ENCODE data around the gene CHERP.
"Not testable (repeated sequence)": the region's sequence is repeated elsewhere in the genome, so short reads cannot be mapped to it uniquely, and the experiment has no call there.

The CHERP gene

GRCh38 chr19:16518061-16518460 lies 24.2 kb downstream of the CHERP start:
- DNase-seq = no peak

DNA sequence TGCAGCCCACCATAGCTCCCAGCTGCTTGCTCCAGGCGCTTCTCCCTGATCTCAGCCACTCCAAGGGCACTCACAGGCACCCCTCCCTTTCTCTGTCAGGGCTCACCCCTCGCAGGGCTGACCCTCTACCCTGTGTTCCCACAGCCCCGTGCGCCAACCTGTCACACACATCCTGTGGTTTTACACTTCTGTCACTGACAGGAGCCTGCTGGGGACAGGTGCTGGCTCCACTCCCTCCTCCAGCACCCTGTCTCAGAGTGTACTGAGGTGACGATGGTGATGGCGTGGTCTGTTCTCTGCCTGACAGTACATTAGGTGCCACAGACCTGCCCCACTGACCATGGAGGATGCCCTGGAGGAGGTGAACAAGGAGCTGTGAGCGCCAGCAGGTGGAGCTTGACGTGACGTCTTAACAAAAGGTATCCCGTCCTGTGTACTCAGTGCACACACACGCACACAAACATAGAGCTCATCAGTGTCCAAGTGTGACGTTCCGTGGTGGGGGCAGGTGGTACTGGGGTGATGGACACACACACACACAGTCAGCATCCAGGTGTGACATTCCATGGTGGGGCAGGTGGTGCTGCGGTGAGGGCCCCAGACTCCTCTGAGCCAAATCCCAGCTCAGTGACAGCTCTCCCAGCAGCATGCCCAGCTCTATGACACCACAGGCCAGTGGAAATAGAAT lies 25.2 kb downstream of the CHERP start:
- no peak for DNase-seq

GRCh38 chr19:16516381-16516780 lies 25.9 kb downstream of the CHERP start:
- no peak for DNase-seq

- no peak for DNase-seq
Measured at GRCh38 chr19:16514383-16515019, 27.7 kb downstream of the CHERP start.

DNA sequence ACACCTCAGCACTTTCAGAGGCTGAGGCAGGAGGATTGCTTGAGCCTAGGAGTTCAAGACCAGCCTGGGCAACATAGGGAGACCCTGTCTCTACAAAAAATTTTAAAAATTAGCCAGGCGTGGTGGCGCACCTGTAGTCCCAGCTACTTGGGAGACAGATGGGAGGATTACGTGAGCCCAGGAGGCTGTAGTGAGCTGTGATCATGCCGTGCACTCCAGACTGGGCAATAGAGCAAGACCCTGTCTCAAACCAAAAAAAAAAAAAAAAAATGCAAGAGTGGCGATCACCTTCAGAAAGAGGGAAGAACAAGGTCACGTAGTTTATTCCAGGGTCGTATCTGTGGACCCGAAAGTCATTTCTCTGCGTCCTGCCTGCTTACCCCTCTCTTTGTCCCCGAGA lies 29.6 kb downstream of the CHERP start:
- not testable (repeated sequence) for DNase-seq

- no peak for DNase-seq
Measured at GRCh38 chr19:16509141-16510061, 32.8 kb downstream of the CHERP start.

DNA sequence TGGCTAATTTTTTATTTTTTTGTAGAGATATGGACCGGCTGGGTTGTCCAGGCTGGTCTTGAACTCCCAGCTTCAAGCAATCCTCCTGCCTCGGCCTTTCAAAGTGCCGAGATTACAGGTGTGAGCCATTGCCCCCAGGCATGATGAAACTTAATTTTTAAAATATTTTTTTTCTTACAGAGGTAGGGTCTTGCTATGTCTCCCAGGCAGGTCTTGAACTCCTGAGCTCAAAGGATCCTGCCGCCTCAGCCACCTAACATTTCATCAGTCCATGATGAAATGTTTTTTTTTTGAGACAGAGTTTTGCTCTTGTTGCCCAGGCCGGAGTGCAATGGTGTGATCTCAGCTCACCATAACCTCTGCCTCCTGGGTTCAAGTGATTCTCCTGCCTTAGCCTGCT lies 33.7 kb downstream of the CHERP start:
- no peak for DNase-seq

DNA sequence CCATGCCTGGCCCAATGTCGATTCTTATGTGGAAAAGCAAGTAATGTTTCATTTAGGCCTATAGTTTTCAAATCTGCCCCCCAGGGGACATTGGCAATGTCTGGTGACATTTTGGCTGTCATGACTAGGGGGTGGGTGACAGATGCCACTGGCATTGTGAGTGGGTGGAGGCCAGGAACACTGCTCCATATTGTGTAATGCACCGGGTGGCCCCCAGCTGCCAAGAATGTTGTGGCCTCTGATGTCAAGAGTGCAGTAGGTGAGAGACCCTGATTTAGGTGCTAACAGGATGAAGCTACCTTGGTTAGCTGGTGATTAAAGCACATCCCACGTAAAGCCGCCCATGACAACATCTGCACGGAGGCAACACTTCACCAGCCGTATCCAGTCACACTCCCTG lies 35.3 kb downstream of the CHERP start:
- DNase-seq = no peak

GRCh38 chr19:16506161-16506560 lies 36.1 kb downstream of the CHERP start:
- not testable (repeated sequence) for DNase-seq

DNA sequence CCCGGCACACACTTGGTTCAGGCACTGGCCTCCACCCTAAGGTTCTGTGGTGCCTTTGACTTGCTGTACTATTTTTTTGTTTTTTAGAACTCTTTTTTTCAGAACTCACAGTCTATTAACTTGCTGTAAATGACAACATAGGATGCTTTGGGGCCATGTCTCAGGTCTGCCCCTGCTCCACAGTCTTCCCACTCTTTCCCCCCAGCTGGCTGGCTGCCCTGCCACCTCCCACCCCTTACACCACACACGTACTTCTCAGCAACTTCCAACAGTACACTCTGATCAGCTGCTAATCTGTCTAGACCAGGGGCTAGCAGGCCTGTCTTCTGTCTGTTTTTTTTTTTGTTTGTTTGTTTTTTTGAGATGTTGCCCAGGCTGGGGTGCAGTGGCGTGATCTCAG lies 38.0 kb downstream of the CHERP start:
- DNase-seq = no peak

- no peak for DNase-seq
Measured at GRCh38 chr19:16497837-16498236, 44.4 kb downstream of the CHERP start.

- no peak for DNase-seq
Measured at GRCh38 chr19:16497042-16497441, 45.2 kb downstream of the CHERP start.

DNA sequence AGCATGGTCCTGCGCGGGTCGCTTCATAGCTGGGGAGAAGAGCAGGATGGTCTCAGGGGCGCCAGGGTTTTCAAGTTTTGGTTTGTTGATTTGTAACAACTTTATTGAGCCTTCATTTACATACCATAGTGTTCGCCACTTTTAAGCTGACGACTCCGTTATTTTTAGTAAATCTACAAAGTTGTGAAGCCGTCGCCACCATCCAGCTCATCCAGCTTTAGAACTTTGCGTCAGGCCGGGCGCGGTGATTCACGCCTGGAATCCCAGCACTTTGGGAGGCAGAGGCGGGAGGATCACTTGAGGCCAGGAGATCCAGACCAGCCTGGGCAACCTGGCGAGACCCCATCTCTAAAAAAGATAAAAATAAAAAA lies 45.6 kb downstream of the CHERP start:
- no peak for DNase-seq

- DNase-seq = peak; percentile 98
Measured at GRCh38 chr19:16495982-16496612, 46.1 kb downstream of the CHERP start, which contains the start of the genes C19orf44 and CALR3. Gene C19orf44 (plus strand): TSS chr19:16496394. CDS start chr19:16500793, 4,399 bp downstream. Gene CALR3 (minus strand): TSS chr19:16496167. CDS start chr19:16496129, 38 bp downstream.

- not testable (repeated sequence) for DNase-seq
Measured at GRCh38 chr19:16486476-16486875, 55.8 kb downstream of the CHERP start.

- DNase-seq = no peak
Measured at GRCh38 chr19:16482745-16483144, 59.5 kb downstream of the CHERP start.

- no peak for DNase-seq
Measured at GRCh38 chr19:16477311-16477710, 64.9 kb downstream of the CHERP start.

DNA sequence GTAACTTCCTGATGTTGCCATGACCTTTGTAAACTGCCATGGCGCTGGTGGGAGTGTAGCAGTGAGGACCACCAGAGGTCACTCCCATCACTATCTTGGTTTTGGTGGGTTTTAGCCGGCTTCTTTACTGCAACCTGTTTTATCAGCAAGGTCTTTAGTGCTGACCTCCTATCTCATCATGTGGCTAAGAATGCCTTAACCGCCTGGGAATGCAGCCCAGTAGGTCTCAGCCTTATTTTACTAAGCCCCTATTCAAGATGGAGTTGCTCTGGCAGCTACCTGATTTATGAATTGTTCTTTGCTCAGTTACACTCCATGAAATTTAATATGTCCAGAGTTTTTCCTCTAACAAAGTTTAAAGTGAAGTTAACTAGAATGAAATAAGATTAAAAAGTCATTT lies 65.8 kb downstream of the CHERP start:
- no peak for DNase-seq

DNA sequence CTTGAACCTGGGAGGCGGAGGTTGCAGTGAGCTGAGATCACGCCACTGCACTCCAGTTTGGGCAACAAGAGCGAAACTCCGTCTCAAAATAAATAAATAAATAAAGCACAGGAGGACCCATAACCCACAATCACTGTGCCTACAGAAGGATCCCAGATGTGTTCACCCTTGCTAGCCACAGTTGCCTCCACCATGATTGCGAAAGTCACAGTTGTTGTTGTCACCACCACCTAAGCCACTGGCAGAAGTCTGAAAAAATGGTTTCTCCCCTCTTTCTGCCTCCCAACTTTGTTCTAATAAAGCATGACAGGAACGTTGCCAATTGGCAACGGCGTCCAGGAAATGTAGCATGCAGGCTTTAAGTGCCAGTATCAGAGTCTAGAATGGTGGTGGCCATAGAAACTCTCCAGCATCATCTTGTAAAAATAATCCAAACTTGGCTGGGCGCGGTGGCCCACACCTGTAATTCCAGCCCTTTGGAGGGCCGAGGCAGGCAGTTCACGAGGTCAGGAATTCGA lies 68.3 kb downstream of the CHERP start:
- no peak for DNase-seq

DNA sequence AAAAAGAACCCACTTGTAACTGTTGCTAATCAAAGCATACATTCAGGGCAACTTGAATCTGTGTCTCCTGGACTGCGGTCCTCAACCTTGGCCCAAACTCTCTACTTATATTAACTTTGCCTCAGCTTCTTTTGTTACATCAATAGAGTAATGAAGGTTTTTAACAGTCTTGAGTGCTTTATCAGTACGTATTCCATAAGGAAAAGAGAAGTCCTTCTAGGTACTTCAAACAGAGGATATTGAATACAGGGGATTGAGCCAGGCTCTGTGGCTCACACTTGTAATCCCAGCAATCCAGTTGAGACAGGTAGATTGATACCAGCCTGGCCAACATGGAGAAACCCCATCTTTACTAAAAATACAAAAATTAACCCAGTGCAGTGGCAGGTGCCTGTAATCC lies 69.2 kb downstream of the CHERP start:
- no peak for DNase-seq

DNA sequence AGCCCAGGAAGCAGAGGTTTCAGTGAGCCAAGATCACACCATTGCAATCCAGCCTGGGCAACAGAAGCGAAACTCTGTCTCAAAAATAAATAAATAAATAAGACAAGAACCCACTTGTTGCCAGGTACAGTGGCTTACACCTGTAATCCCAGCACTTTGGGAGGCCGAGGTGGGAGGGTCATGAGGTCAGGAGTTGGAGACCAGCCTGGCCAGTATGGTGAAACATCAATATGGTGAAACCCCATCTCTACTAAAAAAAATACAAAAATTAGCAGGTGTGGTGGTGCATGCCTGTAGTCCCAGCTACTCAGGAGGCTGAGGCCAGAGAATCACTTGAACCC lies 69.7 kb downstream of the CHERP start:
- not testable (repeated sequence) for DNase-seq

DNA sequence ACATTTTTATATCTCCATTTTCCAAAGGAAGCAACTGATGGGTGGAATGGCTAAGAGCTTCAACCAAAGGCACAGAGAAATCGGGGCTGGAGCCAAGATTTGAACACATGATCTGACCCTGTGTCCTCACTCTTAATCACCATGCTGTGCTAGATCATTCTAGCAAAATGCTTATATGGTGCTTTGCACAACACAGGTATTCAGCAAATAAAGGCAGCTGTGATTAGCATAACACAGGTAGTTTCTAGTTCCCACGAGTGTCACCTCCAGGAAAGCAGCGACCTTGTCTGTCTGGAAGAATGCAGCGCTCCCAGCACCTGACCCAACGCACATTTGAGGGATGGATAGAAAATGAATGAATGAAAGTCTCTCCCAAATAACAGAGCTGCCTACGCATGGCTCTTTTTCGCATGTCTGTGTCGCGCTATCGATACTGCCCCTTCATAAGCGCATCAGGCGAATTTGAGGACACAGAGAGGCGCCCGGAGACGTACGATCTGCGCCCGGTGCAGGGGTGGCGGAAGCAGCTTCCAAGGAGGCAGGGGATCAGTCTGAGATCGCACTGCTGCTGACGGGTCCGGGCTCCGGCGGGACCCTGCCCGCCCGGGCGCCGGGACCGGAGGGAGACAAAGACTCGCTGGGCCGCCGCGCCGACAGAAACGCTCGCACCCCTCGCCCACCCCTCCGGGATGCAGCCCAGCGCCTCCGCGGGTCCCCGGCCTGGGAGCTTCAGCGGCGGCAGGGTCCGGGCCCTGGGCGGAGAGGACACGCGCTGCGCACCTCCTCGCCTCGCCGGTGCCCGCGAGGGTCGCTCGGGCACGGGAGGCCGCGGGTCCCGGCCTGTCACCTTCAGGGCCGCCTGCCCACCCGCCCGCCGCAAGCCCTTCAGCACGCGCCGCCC lies 71.1 kb downstream of the CHERP start:
- DNase-seq = peak; percentile 45

Measured in stimulated activated CD4-positive, alpha-beta T cell treated with anti-CD3 and anti-CD28 coated beads, Interleukin-15, amount 100 ng/mL, for 24 hours (primary cell).